Measurements from ENCODE around the gene RBPJL.
A peak's percentile ranks its signal among the peaks of the same experiment; 100 is the strongest.

Gene RBPJL

DNA sequence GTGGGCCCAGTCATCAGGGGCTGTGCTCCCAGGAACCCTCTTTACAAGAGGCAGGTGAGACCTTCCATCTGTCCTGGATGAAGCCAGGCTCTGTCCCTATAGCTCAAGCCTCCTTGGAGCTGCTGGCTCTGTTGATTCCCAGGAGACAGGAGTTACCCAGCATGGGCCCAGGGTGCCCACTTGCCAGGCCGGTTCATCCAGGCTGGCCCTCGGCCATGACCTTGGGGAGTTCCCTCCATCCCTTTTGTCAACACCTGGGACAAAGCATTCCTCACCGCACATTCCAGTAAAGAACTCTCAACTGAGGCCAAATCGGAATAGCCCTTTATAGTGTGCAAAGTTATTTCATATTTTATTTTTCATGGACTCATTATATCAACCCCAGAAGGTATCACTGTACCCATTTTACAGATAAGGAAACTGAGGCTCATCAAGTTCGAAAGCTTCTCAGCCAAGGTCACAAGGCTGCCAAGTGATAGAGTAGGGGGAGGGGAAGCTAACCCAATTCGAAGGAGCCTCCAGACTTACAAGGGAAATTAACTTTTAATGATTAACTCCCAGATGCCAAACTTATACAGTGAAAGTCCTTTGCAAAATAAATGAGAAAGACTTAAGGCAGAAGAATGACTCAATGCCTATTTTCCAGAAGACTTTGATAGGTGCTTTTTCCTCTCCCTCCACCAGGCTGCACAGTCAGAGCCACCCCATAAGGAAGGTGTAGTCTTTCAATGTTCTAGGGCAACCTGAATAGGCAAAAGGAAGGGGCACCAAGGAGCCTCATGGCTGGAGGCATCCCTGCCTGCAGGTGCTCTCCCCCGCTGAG lies 23.1 kb downstream of the RBPJL start:
- Histone ChIP-seq H3K4me1 (ENCODE audit: control insufficient read depth in 1 of 2, insufficient read depth in 2 of 2, low read length in 2 of 2) (peaks cover 0 to 4% of the 10 kb centered on the region in 2 donors), H3K9ac (ENCODE audit: low read depth in 1 of 2, low read length in 2 of 2) (no peak overlapping the region), H3K36me3 (ENCODE audit: control insufficient read depth in 1 of 2, insufficient read depth in 2 of 2, low read length in 2 of 2) (peaks cover 35 to 74% of the 10 kb centered on the region in 2 donors), H3K27ac (ENCODE audit: low read depth, low read length) (no peak overlapping the region), H3K27me3 (ENCODE audit: control insufficient read depth in 1 of 2, insufficient read depth in 2 of 2, low read length in 2 of 2) (no peaks in the 10 kb centered on the region), H3K4me3 (ENCODE audit: low read depth in 1 of 2, low read length in 2 of 2) (no peak overlapping the region), H3K9me3 (ENCODE audit: control insufficient read depth in 1 of 2, low read length in 2 of 2) (no peaks in the 10 kb centered on the region)

DNA sequence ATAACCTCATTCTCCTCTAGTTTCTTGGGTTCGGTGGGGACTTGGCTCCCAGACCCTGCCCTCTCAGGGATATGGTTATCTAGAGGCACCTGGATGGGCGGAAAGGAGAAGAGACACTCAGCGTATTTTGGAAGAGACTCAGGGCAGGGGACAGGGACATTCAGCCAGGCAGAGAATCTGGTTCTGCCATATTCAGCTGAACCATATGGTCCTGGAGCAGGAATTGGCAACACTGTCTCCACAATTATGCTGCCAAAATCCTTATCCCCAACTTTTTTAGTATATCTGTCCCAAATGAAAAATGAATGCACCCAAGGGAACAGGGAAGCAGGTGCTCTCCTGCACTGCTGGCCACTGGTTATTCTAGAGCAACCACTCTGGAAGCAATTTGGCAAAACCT lies 23.8 kb downstream of the RBPJL start:
- H3K9ac ChIP-seq (ENCODE audit: low read depth in 1 of 2, low read length in 2 of 2): no peak overlapping the region
- peaks cover 0 to 4% of the 10 kb centered on the region in 2 donors for H3K4me1 ChIP-seq (ENCODE audit: control insufficient read depth in 1 of 2, insufficient read depth in 2 of 2, low read length in 2 of 2)
- H3K4me3 ChIP-seq (ENCODE audit: low read depth in 1 of 2, low read length in 2 of 2): no peak overlapping the region
- peaks cover 35 to 72% of the 10 kb centered on the region in 2 donors for H3K36me3 ChIP-seq (ENCODE audit: control insufficient read depth in 1 of 2, insufficient read depth in 2 of 2, low read length in 2 of 2)
- H3K27me3 ChIP-seq (ENCODE audit: control insufficient read depth in 1 of 2, insufficient read depth in 2 of 2, low read length in 2 of 2): no peaks in the 10 kb centered on the region
- H3K27ac ChIP-seq (ENCODE audit: low read depth, low read length): no peak overlapping the region
- no peaks in the 10 kb centered on the region for H3K9me3 ChIP-seq (ENCODE audit: control insufficient read depth in 1 of 2, low read length in 2 of 2)

DNA sequence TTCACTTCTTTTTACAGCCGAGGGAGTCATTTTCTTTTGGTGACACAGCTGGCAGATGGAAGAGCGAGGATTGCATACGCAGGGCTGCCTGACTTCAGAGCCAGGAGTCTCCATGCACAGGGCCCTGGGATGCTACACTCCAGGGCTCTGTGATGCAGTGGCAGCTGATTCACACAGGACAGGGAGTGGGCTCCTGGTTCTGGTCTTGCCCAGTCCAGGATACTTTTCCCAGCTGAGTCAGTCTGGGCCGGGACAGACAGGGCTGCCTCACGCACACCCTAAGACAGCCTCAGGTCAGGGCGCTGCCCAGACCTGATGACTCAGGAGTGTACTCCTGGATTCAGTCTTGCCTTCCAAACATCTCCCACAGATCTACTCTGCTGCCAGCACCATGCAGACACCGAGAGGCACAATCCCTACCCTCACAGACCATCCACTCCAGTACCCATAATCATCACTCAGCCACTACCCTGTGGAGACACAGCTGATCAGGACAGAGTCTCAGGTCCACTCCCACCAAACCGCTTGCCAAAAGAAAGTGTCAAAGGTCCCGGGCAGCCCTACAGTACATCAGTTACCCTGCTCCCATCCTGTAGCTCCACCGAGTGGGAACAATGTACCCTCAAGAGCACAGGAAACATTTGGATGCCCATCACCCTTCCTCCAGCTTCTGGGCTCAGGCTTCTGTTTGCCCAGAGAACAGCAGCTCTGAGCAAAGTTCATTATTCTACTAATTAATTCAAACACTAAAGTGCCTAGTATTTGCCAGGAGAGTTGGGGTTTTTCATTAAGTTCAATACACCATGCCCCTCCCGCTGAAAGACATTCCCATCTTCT lies 30.1 kb downstream of the RBPJL start:
- peaks cover 55 to 57% of the 10 kb centered on the region in 2 donors for H3K4me1 ChIP-seq (ENCODE audit: control insufficient read depth in 1 of 2, insufficient read depth in 2 of 2, low read length in 2 of 2)
- H3K4me3 ChIP-seq (ENCODE audit: low read depth in 1 of 2, low read length in 2 of 2): peak overlapping the region; percentile 30 to 50
- no peaks in the 10 kb centered on the region for H3K9me3 ChIP-seq (ENCODE audit: control insufficient read depth in 1 of 2, low read length in 2 of 2)
- peak overlapping the region; percentile 67 for H3K9ac ChIP-seq (ENCODE audit: low read depth in 1 of 2, low read length in 2 of 2)
- H3K27me3 ChIP-seq (ENCODE audit: control insufficient read depth in 1 of 2, insufficient read depth in 2 of 2, low read length in 2 of 2): no peaks in the 10 kb centered on the region
- H3K36me3 ChIP-seq (ENCODE audit: control insufficient read depth in 1 of 2, insufficient read depth in 2 of 2, low read length in 2 of 2): peaks cover 0 to 20% of the 10 kb centered on the region in 2 donors
- H3K27ac ChIP-seq (ENCODE audit: low read depth, low read length): peak overlapping the region; percentile 71

DNA sequence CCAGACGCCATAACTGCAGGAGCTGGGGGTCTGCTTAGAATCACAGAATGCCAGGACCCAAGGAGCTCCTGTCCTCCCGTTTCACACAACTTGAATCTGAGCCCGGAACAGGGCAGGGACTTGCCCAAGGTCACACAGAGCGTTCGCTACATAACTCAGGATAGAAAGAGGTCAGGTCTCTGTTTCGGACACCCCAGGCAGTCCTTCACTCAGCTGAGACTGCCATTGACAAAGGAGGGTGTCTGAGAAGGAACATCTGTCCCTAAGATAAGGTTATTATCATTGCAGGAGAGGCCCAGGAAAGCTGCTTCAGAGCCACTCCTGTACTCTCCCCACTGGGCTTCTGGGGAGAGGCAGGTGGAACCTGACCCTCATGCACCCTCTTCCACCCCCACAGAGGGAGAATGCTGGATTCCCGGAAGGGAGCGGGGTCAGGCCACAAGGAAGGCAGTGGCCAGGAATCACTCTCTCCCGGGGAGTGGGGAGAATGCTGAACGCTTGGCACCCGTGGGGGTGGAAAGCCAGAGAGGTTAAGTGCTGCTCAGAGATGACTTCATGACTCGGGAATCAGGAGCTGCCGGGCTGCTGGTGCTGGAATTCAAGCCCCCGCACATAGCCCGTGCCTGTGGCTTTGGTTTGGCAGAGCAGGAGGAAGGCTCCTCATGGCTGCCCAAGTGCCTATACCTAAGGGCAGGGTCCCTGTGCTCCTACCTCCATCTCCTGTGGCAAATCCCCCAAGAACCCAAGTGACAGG lies 30.9 kb downstream of the RBPJL start:
- Histone ChIP-seq H3K4me3 (ENCODE audit: low read depth in 1 of 2, low read length in 2 of 2) (peak overlapping the region; percentile 30 to 50), H3K9me3 (ENCODE audit: control insufficient read depth in 1 of 2, low read length in 2 of 2) (no peaks in the 10 kb centered on the region), H3K27ac (ENCODE audit: low read depth, low read length) (peak overlapping the region; percentile 71), H3K4me1 (ENCODE audit: control insufficient read depth in 1 of 2, insufficient read depth in 2 of 2, low read length in 2 of 2) (peaks cover 62 to 63% of the 10 kb centered on the region in 2 donors), H3K27me3 (ENCODE audit: control insufficient read depth in 1 of 2, insufficient read depth in 2 of 2, low read length in 2 of 2) (no peaks in the 10 kb centered on the region), H3K36me3 (ENCODE audit: control insufficient read depth in 1 of 2, insufficient read depth in 2 of 2, low read length in 2 of 2) (peaks cover 0 to 15% of the 10 kb centered on the region in 2 donors), H3K9ac (ENCODE audit: low read depth in 1 of 2, low read length in 2 of 2) (peak overlapping the region; percentile 67)

DNA sequence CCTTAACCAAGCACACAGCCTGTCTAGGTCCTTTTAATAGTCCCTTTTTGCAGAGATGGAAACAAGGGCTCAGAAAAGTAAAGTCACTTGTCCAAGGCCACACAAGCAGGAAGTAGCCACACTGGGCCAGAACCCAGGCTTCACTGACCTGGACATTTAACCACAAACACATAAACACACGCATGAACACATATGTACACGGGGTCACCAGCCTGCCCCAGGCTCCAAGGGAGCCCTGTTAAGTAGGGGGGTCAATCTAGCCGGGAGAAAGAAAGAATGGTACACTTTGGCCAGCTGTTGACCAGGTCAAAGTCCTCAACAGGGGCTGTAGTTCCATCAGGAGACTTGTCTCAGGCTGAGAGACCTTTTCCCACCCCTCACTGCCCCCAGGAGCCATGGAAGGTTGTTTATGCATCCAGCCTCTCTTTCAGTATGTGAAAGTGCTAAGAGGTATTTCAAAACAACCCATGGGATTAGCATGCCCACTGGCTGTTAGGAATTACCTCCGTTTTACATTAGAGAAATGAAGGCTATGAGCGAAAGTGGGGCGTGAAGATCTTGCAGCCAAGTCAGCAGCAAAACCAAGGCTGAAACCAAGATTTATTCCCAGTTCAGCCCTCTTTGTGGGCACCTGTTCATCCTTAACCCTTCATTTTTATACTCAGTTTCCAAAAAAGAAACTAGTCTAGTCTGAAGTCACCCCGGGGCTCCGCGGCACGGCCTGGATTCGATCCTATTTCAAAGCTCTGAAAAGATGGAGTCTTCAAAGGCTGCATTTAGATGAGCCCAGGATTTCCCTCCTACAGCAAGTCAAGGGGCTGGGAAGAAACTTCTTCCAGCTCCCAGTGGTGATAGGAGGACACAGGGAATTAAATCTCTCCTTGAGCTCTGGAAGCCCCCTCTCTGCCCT lies 31.7 kb downstream of the RBPJL start:
- Histone ChIP-seq H3K4me3 (ENCODE audit: low read depth in 1 of 2, low read length in 2 of 2) (peak overlapping the region; percentile 25 to 50), H3K27ac (ENCODE audit: low read depth, low read length) (peak overlapping the region; percentile 71), H3K4me1 (ENCODE audit: control insufficient read depth in 1 of 2, insufficient read depth in 2 of 2, low read length in 2 of 2) (peaks cover 68 to 70% of the 10 kb centered on the region in 2 donors), H3K36me3 (ENCODE audit: control insufficient read depth in 1 of 2, insufficient read depth in 2 of 2, low read length in 2 of 2) (peaks cover 0 to 7% of the 10 kb centered on the region in 2 donors), H3K9me3 (ENCODE audit: control insufficient read depth in 1 of 2, low read length in 2 of 2) (no peaks in the 10 kb centered on the region), H3K9ac (ENCODE audit: low read depth in 1 of 2, low read length in 2 of 2) (peak overlapping the region; percentile 67), H3K27me3 (ENCODE audit: control insufficient read depth in 1 of 2, insufficient read depth in 2 of 2, low read length in 2 of 2) (no peaks in the 10 kb centered on the region)

- H3K36me3 ChIP-seq (ENCODE audit: control insufficient read depth in 1 of 2, insufficient read depth in 2 of 2, low read length in 2 of 2): peaks cover 0 to 7% of the 10 kb centered on the region in 2 donors
- no peaks in the 10 kb centered on the region for H3K9me3 ChIP-seq (ENCODE audit: control insufficient read depth in 1 of 2, low read length in 2 of 2)
- peak overlapping the region; percentile 71 for H3K27ac ChIP-seq (ENCODE audit: low read depth, low read length)
- H3K9ac ChIP-seq (ENCODE audit: low read depth in 1 of 2, low read length in 2 of 2): peak overlapping the region; percentile 67
- no peaks in the 10 kb centered on the region for H3K27me3 ChIP-seq (ENCODE audit: control insufficient read depth in 1 of 2, insufficient read depth in 2 of 2, low read length in 2 of 2)
- H3K4me3 ChIP-seq (ENCODE audit: low read depth in 1 of 2, low read length in 2 of 2): peak overlapping the region in 1 of 2 donors; percentile 50
- H3K4me1 ChIP-seq (ENCODE audit: control insufficient read depth in 1 of 2, insufficient read depth in 2 of 2, low read length in 2 of 2): peaks cover 75 to 77% of the 10 kb centered on the region in 2 donors
These were observed 32.4 kb downstream of the RBPJL start for GRCh38 chr20:45339084-45339483.

- H3K4me3 ChIP-seq (ENCODE audit: low read depth in 1 of 2, low read length in 2 of 2): peak overlapping the region in 1 of 2 donors; percentile 5
- peak overlapping the region; percentile 71 for H3K27ac ChIP-seq (ENCODE audit: low read depth, low read length)
- H3K27me3 ChIP-seq (ENCODE audit: control insufficient read depth in 1 of 2, insufficient read depth in 2 of 2, low read length in 2 of 2): no peaks in the 10 kb centered on the region
- peaks cover 0 to 7% of the 10 kb centered on the region in 2 donors for H3K36me3 ChIP-seq (ENCODE audit: control insufficient read depth in 1 of 2, insufficient read depth in 2 of 2, low read length in 2 of 2)
- no peaks in the 10 kb centered on the region for H3K9me3 ChIP-seq (ENCODE audit: control insufficient read depth in 1 of 2, low read length in 2 of 2)
- peaks cover 83 to 85% of the 10 kb centered on the region in 2 donors for H3K4me1 ChIP-seq (ENCODE audit: control insufficient read depth in 1 of 2, insufficient read depth in 2 of 2, low read length in 2 of 2)
- peak overlapping the region; percentile 33 to 34 for H3K9ac ChIP-seq (ENCODE audit: low read depth in 1 of 2, low read length in 2 of 2)
These were observed 33.2 kb downstream of the RBPJL start for GRCh38 chr20:45339799-45340198.

- peak overlapping the region; percentile 33 for H3K27ac ChIP-seq (ENCODE audit: low read depth, low read length)
- no peaks in the 10 kb centered on the region for H3K27me3 ChIP-seq (ENCODE audit: control insufficient read depth in 1 of 2, insufficient read depth in 2 of 2, low read length in 2 of 2)
- peak overlapping the region; percentile 5 to 17 for H3K4me3 ChIP-seq (ENCODE audit: low read depth in 1 of 2, low read length in 2 of 2)
- no peaks in the 10 kb centered on the region for H3K9me3 ChIP-seq (ENCODE audit: control insufficient read depth in 1 of 2, low read length in 2 of 2)
- peaks cover 88 to 90% of the 10 kb centered on the region in 2 donors for H3K4me1 ChIP-seq (ENCODE audit: control insufficient read depth in 1 of 2, insufficient read depth in 2 of 2, low read length in 2 of 2)
- peak overlapping the region in 1 of 2 donors; percentile 34 for H3K9ac ChIP-seq (ENCODE audit: low read depth in 1 of 2, low read length in 2 of 2)
- H3K36me3 ChIP-seq (ENCODE audit: control insufficient read depth in 1 of 2, insufficient read depth in 2 of 2, low read length in 2 of 2): peaks cover 0 to 6% of the 10 kb centered on the region in 2 donors
These were observed 33.7 kb downstream of the RBPJL start for GRCh38 chr20:45340236-45340847.

DNA sequence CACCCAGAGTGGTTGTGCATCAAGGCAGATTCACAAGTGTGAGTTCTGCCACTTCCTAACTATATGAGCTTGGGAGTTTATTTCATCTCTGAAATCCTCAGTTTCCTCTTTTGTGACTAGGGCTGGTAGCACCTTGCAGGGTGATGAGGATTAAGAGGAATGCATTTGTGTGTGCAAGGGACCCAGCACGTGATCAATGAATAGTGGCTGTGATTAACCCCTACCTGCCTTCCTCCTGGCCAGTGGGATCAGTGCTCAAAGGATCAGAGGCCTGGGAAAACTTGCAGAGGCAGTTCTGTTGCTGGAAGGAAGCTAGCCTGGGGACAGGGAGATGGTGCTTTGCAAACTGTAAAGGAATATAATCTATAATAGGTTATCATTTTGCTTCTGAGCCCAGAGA lies 34.3 kb downstream of the RBPJL start:
- no peaks in the 10 kb centered on the region for H3K9me3 ChIP-seq (ENCODE audit: control insufficient read depth in 1 of 2, low read length in 2 of 2)
- peaks cover 0 to under 1% of the 10 kb centered on the region in 2 donors for H3K36me3 ChIP-seq (ENCODE audit: control insufficient read depth in 1 of 2, insufficient read depth in 2 of 2, low read length in 2 of 2)
- H3K4me1 ChIP-seq (ENCODE audit: control insufficient read depth in 1 of 2, insufficient read depth in 2 of 2, low read length in 2 of 2): peaks cover 94 to 96% of the 10 kb centered on the region in 2 donors
- H3K9ac ChIP-seq (ENCODE audit: low read depth in 1 of 2, low read length in 2 of 2): peak overlapping the region; percentile 15 to 96
- H3K27ac ChIP-seq (ENCODE audit: low read depth, low read length): peak overlapping the region; percentile 33
- no peaks in the 10 kb centered on the region for H3K27me3 ChIP-seq (ENCODE audit: control insufficient read depth in 1 of 2, insufficient read depth in 2 of 2, low read length in 2 of 2)
- H3K4me3 ChIP-seq (ENCODE audit: low read depth in 1 of 2, low read length in 2 of 2): peak overlapping the region; percentile 3 to 17

Measured in duodenal mucosa (tissue), 2 donors.